Tibial artery (tissue), 4 donors: ENCODE measurements around the gene GPR34.
"Not testable (repeated sequence)": the region's sequence is repeated elsewhere in the genome, so short reads cannot be mapped to it uniquely, and the experiment has no call there.

Experiments
- DNase-seq, 2 donors: peaks; one replicate each; pipeline ENCODE4 v3.0.0-alpha.2; 2019
- H3K27ac ChIP-seq, 2 donors: fragments of 200-600 bp; sonication (generic) in 1 of 2; 1 replicate in 1 of 2; 2 replicates in 1 of 2; pipeline ENCODE4 v1.5.1; 2018 to 2019; ENCODE audit warnings: mild to moderate bottlenecking in 1 of 2
- H3K27me3 ChIP-seq, 2 donors: fragments of 200-600 bp; sonication (generic) in 1 of 2; one replicate each; pipeline versions ENCODE4 v1.5.1 to v1.6.0; 2016 to 2019
- H3K36me3 ChIP-seq, 3 donors: fragments of 200-600 bp; sonication (generic) in 2 of 3; one replicate each; pipeline ENCODE4 v1.5.1; 2016 to 2019; ENCODE audit warnings: mild to moderate bottlenecking in 2 of 3
- H3K4me1 ChIP-seq, 4 donors: fragments of 200-600 bp; sonication (generic) in 2 of 4; 1 replicate in 3 of 4; 2 replicates in 1 of 4; pipeline ENCODE4 v1.5.1; 2016 to 2019
- H3K4me3 ChIP-seq, 2 donors: fragments of 200-600 bp; sonication (generic) in 1 of 2; 1 replicate in 1 of 2; 2 replicates in 1 of 2; pipeline ENCODE4 v1.5.1; 2018 to 2019; ENCODE audit warnings: mild to moderate bottlenecking in 2 of 2
- H3K9me3 ChIP-seq, 3 donors: fragments of 200-600 bp; sonication (generic) in 1 of 3; one replicate each; pipeline ENCODE4 v1.5.1; 2016 to 2019
- intact Hi-C: fragments of 100-400 bp; cut with DNase I; formaldehyde crosslinking; loops from one replicate; pipeline ENCODE4 v1.15.0; 2023; ENCODE audit warnings: low total_unique reads
- TF ChIP-seq, protein P1 (sequence below), 2 experiments: fragments of 200-600 bp in 1 of 2; fragments of 450-650 bp in 1 of 2; IDR thresholded peaks; one replicate each; pipeline ENCODE4 v1.5.1; 2017 to 2019; ENCODE audit warnings: antibody characterized with exemption in 2 of 2, mild to moderate bottlenecking in 1 of 2, moderate library complexity in 1 of 2

The GPR34 gene

DNA sequence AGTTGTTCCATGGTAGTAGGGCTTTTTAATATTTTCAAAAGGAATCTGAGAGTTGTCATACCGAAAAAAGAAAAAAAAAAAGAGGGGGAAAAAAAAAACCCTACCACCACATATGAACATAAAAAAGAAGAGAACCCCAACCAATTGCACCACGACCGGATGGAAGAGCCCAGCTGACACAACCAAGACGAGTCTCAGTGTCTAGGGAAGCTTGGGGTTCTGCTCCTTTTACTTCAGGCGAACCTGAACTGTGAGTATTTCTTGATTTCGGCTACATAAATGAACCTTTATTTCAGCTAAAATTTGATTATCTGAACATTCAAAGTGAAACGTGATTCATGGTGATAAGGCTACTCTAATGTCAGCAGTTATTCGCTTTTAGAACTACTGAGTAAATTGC lies at the start of gene GPR34:
Gene GPR34 (plus strand): TSS at position 139 of the 400 bp plus-strand sequence. CDS start 6,661 bp downstream, outside the sequence.
- intact Hi-C loops = no loop called here

GRCh38 chrX:41646201-41646600 lies 42.6 kb upstream of the GPR34 start:
- H3K27me3 ChIP-seq, H3K9me3 ChIP-seq, H3K27ac ChIP-seq, intact Hi-C loops, H3K4me1 ChIP-seq, H3K36me3 ChIP-seq, DNase-seq, H3K4me3 ChIP-seq: not testable (repeated sequence)

More for the DNA sequence above, at the start of gene GPR34:
- peak in 1 of 2 donors; percentile 24 for DNase-seq
- TF ChIP-seq, protein P1, sequence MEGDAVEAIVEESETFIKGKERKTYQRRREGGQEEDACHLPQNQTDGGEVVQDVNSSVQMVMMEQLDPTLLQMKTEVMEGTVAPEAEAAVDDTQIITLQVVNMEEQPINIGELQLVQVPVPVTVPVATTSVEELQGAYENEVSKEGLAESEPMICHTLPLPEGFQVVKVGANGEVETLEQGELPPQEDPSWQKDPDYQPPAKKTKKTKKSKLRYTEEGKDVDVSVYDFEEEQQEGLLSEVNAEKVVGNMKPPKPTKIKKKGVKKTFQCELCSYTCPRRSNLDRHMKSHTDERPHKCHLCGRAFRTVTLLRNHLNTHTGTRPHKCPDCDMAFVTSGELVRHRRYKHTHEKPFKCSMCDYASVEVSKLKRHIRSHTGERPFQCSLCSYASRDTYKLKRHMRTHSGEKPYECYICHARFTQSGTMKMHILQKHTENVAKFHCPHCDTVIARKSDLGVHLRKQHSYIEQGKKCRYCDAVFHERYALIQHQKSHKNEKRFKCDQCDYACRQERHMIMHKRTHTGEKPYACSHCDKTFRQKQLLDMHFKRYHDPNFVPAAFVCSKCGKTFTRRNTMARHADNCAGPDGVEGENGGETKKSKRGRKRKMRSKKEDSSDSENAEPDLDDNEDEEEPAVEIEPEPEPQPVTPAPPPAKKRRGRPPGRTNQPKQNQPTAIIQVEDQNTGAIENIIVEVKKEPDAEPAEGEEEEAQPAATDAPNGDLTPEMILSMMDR (IDR thresholded peaks at IDR 0.05) = no peak
- H3K27me3 ChIP-seq = no peaks in the 10 kb centered on the region
- peaks cover 0 to 49% (median 0%) of the 10 kb centered on the region in 4 donors for H3K4me1 ChIP-seq
- H3K36me3 ChIP-seq = no peaks in the 10 kb centered on the region
- no peak within 1 kb of the TSS for H3K4me3 ChIP-seq
- H3K27ac ChIP-seq = peak within 1 kb of the TSS in 1 of 2 donors; percentile 51
- no peaks in the 10 kb centered on the region for H3K9me3 ChIP-seq

DNA sequence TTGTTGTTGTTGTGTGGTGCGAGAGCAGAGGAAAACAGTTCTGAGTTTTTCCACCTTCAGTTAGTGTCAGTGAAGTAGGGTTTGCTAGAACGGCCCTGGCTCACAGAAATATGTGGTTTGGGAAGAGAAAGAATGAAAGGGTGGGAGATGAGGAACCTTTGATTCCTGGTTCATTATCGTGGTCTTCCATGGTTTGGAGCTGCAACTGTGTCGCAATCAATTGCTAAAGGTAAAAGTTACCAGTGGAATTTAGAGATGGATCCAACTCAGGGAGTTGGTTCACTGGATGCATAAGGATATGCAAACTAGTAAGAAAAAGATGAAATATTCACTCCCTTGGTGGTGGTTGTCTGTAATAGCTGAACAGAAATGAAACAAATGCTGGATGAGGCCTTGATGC lies 35.6 kb upstream of the GPR34 start:
- no peak for DNase-seq

GRCh38 chrX:41655101-41655500 lies 33.7 kb upstream of the GPR34 start:
- DNase-seq = no peak
- H3K4me1 ChIP-seq = peaks cover 0 to 26% (median 3%) of the 10 kb centered on the region in 4 donors
- no peak overlapping the region for H3K4me3 ChIP-seq
- H3K36me3 ChIP-seq = peaks cover 0 to 26% (median 0%) of the 10 kb centered on the region in 3 donors
- no peaks in the 10 kb centered on the region for H3K9me3 ChIP-seq
- TF ChIP-seq, protein P1 (IDR thresholded peaks at IDR 0.05) = no peak
- H3K27ac ChIP-seq = peak overlapping the region; percentile 57 to 68
- no peaks in the 10 kb centered on the region for H3K27me3 ChIP-seq
- intact Hi-C loops = no loop called here

More for the DNA sequence above, 35.6 kb upstream of the GPR34 start:
- intact Hi-C loops = no loop called here
- H3K36me3 ChIP-seq = peaks cover 0 to 10% (median 0%) of the 10 kb centered on the region in 3 donors
- TF ChIP-seq, protein P1 (IDR thresholded peaks at IDR 0.05) = no peak
- H3K27me3 ChIP-seq = no peaks in the 10 kb centered on the region
- peaks cover 0 to 26% (median 3%) of the 10 kb centered on the region in 4 donors for H3K4me1 ChIP-seq
- no peaks in the 10 kb centered on the region for H3K9me3 ChIP-seq
- no peak overlapping the region for H3K4me3 ChIP-seq
- no peak overlapping the region for H3K27ac ChIP-seq

GRCh38 chrX:41655631-41656030 lies 33.1 kb upstream of the GPR34 start:
- peaks cover 0 to 26% (median 0%) of the 10 kb centered on the region in 3 donors for H3K36me3 ChIP-seq
- H3K27me3 ChIP-seq = no peaks in the 10 kb centered on the region
- H3K4me1 ChIP-seq = peaks cover 0 to 23% (median 3%) of the 10 kb centered on the region in 4 donors
- H3K9me3 ChIP-seq = no peaks in the 10 kb centered on the region
- DNase-seq = no peak
- no peak overlapping the region for H3K4me3 ChIP-seq
- TF ChIP-seq, protein P1 (IDR thresholded peaks at IDR 0.05) = no peak
- intact Hi-C loops = no loop called here
- peak overlapping the region; percentile 57 to 68 for H3K27ac ChIP-seq

- no peak for DNase-seq
- Histone ChIP-seq H3K9me3 (no peaks in the 10 kb centered on the region), H3K36me3 (peaks cover 0 to 21% (median 0%) of the 10 kb centered on the region in 3 donors), H3K4me3 (no peak overlapping the region), H3K4me1 (peaks cover 0 to 60% (median 3%) of the 10 kb centered on the region in 4 donors), H3K27ac (peak overlapping the region; percentile 76 to 80), H3K27me3 (no peaks in the 10 kb centered on the region)
- TF ChIP-seq, protein P1 (IDR thresholded peaks at IDR 0.05) = no peak
- intact Hi-C loops = no loop called here
Measured at GRCh38 chrX:41661366-41662095, 27.2 kb upstream of the GPR34 start.
